Sigmoid colon (tissue), 4 donors: Measurements from ENCODE around the gene DXO.
"Not testable (repeated sequence)": the region's sequence is repeated elsewhere in the genome, so short reads cannot be mapped to it uniquely, and the experiment has no call there.

ENCODE experiments used
- CTCF ChIP-seq, 4 experiments: fragments of 450-650 bp in 3 of 4; fragments of 200-600 bp in 1 of 4; IDR thresholded peaks; one replicate each; pipeline ENCODE4 v1.5.1; 2016 to 2019; ENCODE audit warnings: antibody characterized with exemption in 4 of 4, mild to moderate bottlenecking in 3 of 4, moderate library complexity in 2 of 4
- EP300 ChIP-seq, 4 donors: sonication (generic); formaldehyde crosslinking; IDR thresholded peaks; one replicate each; pipeline ENCODE4 v1.6.1; 2017; ENCODE audit warnings: antibody characterized with exemption in 4 of 4
- POLR2A ChIP-seq, 2 donors: fragments of 450-650 bp; IDR thresholded peaks; one replicate each; pipeline ENCODE4 v1.6.1; 2016; ENCODE audit warnings: antibody characterized with exemption in 2 of 2, mild to moderate bottlenecking in 2 of 2, moderate library complexity in 2 of 2
- POLR2AphosphoS5 ChIP-seq, 4 donors: sonication (generic); formaldehyde crosslinking; IDR thresholded peaks; one replicate each; pipeline ENCODE4 v1.6.1; 2017; ENCODE audit warnings: antibody characterized with exemption in 4 of 4

- TF ChIP-seq CTCF, EP300, POLR2A, POLR2AphosphoS5 (IDR thresholded peaks at IDR 0.05): not testable (repeated sequence)
Measured at GRCh38 chr6:32005991-32006529, 34.1 kb upstream of the DXO start.
